Heart right ventricle (tissue), 16 donors: ENCODE measurements around the gene AMER2. TPM values are rescaled to one million over a fixed set of nuclear protein-coding genes. Genes with fewer than 3 reads are reported as not detected.

Experiments used
- ATAC-seq, 8 donors: fragments of 200-7000 bp; cut with Tn5 transposase; one replicate each; pipeline ENCODE4 v1.9.1; 2020; ENCODE audit warnings: mild to moderate bottlenecking in 8 of 8, moderate library complexity in 8 of 8, moderate number of reproducible peaks in 1 of 8
- DNase-seq, 2 donors: peaks; one replicate each; pipeline ENCODE4 v3.0.0-alpha.2; 2020
- H3K27ac ChIP-seq, 10 donors: fragments of 200-600 bp; sonication (generic) in 2 of 10; one replicate each; pipeline versions ENCODE4 v1.5.0 to v1.8.0; 2020 to 2022; ENCODE audit warnings: mild to moderate bottlenecking in 3 of 10
- H3K27me3 ChIP-seq, 7 donors: fragments of 200-600 bp; one replicate each; pipeline ENCODE4 v1.8.0; 2021 to 2022; ENCODE audit warnings: mild to moderate bottlenecking in 2 of 7
- H3K36me3 ChIP-seq, 9 donors: fragments of 200-600 bp; sonication (generic) in 1 of 9; one replicate each; pipeline versions ENCODE4 v1.5.0 to v1.8.0; 2020 to 2022; ENCODE audit warnings: mild to moderate bottlenecking in 2 of 9
- H3K4me1 ChIP-seq, 9 donors: fragments of 200-600 bp; sonication (generic) in 1 of 9; one replicate each; pipeline versions ENCODE4 v1.5.0 to v1.8.0; 2020 to 2022; ENCODE audit warnings: mild to moderate bottlenecking in 4 of 9
- H3K4me3 ChIP-seq, 10 donors: fragments of 200-600 bp; sonication (generic) in 2 of 10; one replicate each; pipeline versions ENCODE4 v1.5.0 to v1.8.0; 2020 to 2022; ENCODE audit warnings: mild to moderate bottlenecking in 7 of 10, moderate library complexity in 2 of 10
- H3K9me3 ChIP-seq, 11 donors: fragments of 200-600 bp in 10 of 11; sonication (generic) in 2 of 11; one replicate each; pipeline versions ENCODE4 v1.5.0 to v1.8.0; 2013 to 2022; ENCODE audit warnings: mild to moderate bottlenecking in 2 of 11, control low read depth in 1 of 11, moderate library complexity in 1 of 11
- CTCF ChIP-seq, 9 donors: fragments of 200-600 bp; sonication (generic) in 2 of 9; IDR thresholded peaks; one replicate each; pipeline versions ENCODE4 v1.5.0 to v1.8.0; 2021 to 2022; ENCODE audit warnings: antibody characterized with exemption in 9 of 9, mild to moderate bottlenecking in 5 of 9, moderate library complexity in 1 of 9
- WGBS, 2 donors: extraction: QIAGEN DNeasy Blood & Tissue Kit; methylation state at CpG; one replicate each; pipeline ENCODE4 v1.1.7; 2013; ENCODE audit warnings: inconsistent platforms in 1 of 2; 5-methylcytosine and 5-hydroxymethylcytosine counted together
- intact Hi-C, 10 donors: fragments of 100-400 bp; cut with DNase I; formaldehyde crosslinking; loops; one replicate each; pipeline versions ENCODE4 v1.11.1 to v1.14.2; 2022
- polyA plus RNA-seq, 2 donors: library from polyadenylated mRNA; stranded (reverse); fragments of 200-250 nt; gene quantifications; one replicate each; pipeline ENCODE4 v1.2.3, GENCODE V29; 2013
- total RNA-seq, 10 donors: library from RNA; stranded (reverse); fragmentation: NEBNext Ultra II Directional in 3 of 10; extraction: Animal tissue kit (Norgen Biotek cat#: 25700) in 3 of 10; gene quantifications; one replicate each; pipeline versions ENCODE4 v1.2.1 to v1.2.4, GENCODE V29; 2021 to 2023
- donor health status: Arrhythmogenic right ventricular cardiomyopathy.
- donor health status: ischemic (EF 13 %, LVEDD 7.1; RV severe dilation, severe dysfunction).
- donor health status: healthy with polysubstance abuse.
- donor health status: DM: no; HTN: yes; CAD: no.
- donor health status: DM: no; HTN: no; CAD: no.
- donor health status: ischemic (EF 25% LVEDD 6.9; RV normal size, moderate dysfunction).
- donor health status: ischemic (EF 25% LVEDD 5.7; RV mildly dilated, moderate dysfunction).
- donor health status: healthy.
- donor health status: DM: yes; HTN: yes; CAD: no.
- donor health status: Ischemic cardiomyopathy.
- donor health status: ischemic (EF 35%, LVEDD 5.7; RV mildly dilated, moderate dysfunction).
- donor health status: nonischemic (EF 11% LVEDD 7.7; RV severe dilation, severe dysfunction).
- donor health status: DM: yes; HTN: yes; CAD: no.
- donor health status: PGD.
- donor health status: ischemic (EF 29% LVEDD 5.4; RV normal size, mild dysfunction).
- donor health status: nonischemic (EF 23%, LVEDD 6.1; RV moderate dilation, normal function).

AMER2 gene
- total and polyA plus RNA-seq, 12 donors = not detected

GRCh38 chr13:25178070-25178469 is 6.0 kb upstream of the AMER2 start:
- H3K36me3 ChIP-seq = no peaks in the 10 kb centered on the region
- H3K4me1 ChIP-seq = no peaks in the 10 kb centered on the region
- H3K27me3 ChIP-seq = peaks cover 0 to 76% (median 55%) of the 10 kb centered on the region in 7 donors
- no peak overlapping the region for H3K4me3 ChIP-seq
- no peak overlapping the region for H3K27ac ChIP-seq
- intact Hi-C loops = no loop called here
- DNase-seq (no peak), ATAC-seq (no peak)
- WGBS, 2 donors = 78% methylated on average over 3 of the region's 3 CpGs
- peaks cover 0 to 10% (median 0%) of the 10 kb centered on the region in 11 donors for H3K9me3 ChIP-seq
- TF ChIP-seq CTCF (IDR thresholded peaks at IDR 0.05) = no peak

- no peak overlapping the region for H3K27ac ChIP-seq
- intact Hi-C loops = no loop called here
- TF ChIP-seq CTCF (IDR thresholded peaks at IDR 0.05) = no peak
- H3K36me3 ChIP-seq = no peaks in the 10 kb centered on the region
- H3K9me3 ChIP-seq = peaks cover 0 to 6% (median 0%) of the 10 kb centered on the region in 11 donors
- peaks cover 0 to 76% (median 59%) of the 10 kb centered on the region in 7 donors for H3K27me3 ChIP-seq
- no peak overlapping the region for H3K4me3 ChIP-seq
- H3K4me1 ChIP-seq = no peaks in the 10 kb centered on the region
- DNase-seq = no peak
- no peak for ATAC-seq
- WGBS, 2 donors = 83 to 86% methylated on average over 5 of the region's 5 CpGs
These were observed 5.5 kb upstream of the AMER2 start for GRCh38 chr13:25177636-25178035.

- peaks cover 0 to 3% (median 0%) of the 10 kb centered on the region in 9 donors for H3K4me1 ChIP-seq
- no peaks in the 10 kb centered on the region for H3K36me3 ChIP-seq
- H3K9me3 ChIP-seq = peaks cover 0 to 6% (median 0%) of the 10 kb centered on the region in 11 donors
- DNase-seq (no peak), ATAC-seq (no peak)
- no peak overlapping the region for H3K27ac ChIP-seq
- intact Hi-C loops = no loop called here
- TF ChIP-seq CTCF (IDR thresholded peaks at IDR 0.05) = no peak
- WGBS, 2 donors = 16 to 24% methylated on average over 1 of the region's 1 CpG
- H3K4me3 ChIP-seq = no peak overlapping the region
- peaks cover 0 to 76% (median 66%) of the 10 kb centered on the region in 7 donors for H3K27me3 ChIP-seq
These were observed 4.9 kb upstream of the AMER2 start for GRCh38 chr13:25177012-25177411.

GRCh38 chr13:25175431-25175830 is 3.3 kb upstream of the AMER2 start:
- ATAC-seq (no peak), DNase-seq (no peak)
- H3K4me1 ChIP-seq = peaks cover 0 to 11% (median 8%) of the 10 kb centered on the region in 9 donors
- H3K36me3 ChIP-seq = no peaks in the 10 kb centered on the region
- 90 to 96% methylated on average over 3 of the region's 3 CpGs for WGBS, 2 donors
- intact Hi-C loops = no loop called here
- H3K4me3 ChIP-seq = no peak overlapping the region
- H3K9me3 ChIP-seq = peaks cover 0 to 6% (median 0%) of the 10 kb centered on the region in 11 donors
- peaks cover 10 to 84% (median 76%) of the 10 kb centered on the region in 7 donors for H3K27me3 ChIP-seq
- no peak for TF ChIP-seq CTCF (IDR thresholded peaks at IDR 0.05)
- no peak overlapping the region for H3K27ac ChIP-seq
